ENCODE results near the gene DPYSL5. TPM values are rescaled to one million over a fixed set of nuclear protein-coding genes. Genes with fewer than 3 reads are reported as not detected.

DPYSL5 gene
- total and polyA plus RNA-seq, 2 experiments from 2014 or later: 0.21 to 0.63 TPM

GRCh38 chr2:26903676-26904075 lies 55.7 kb downstream of the DPYSL5 start:
- Histone ChIP-seq H3K27ac (no peak overlapping the region), H3K79me2 (no peaks in the 10 kb centered on the region), H3K36me3 (replicated peaks; ENCODE audit: insufficient read depth, low read depth) (no peaks in the 10 kb centered on the region), H3K9me3 (ENCODE audit: low read depth) (no peaks in the 10 kb centered on the region), H3K9me2 (replicated peaks; ENCODE audit: insufficient read depth) (no peaks in the 10 kb centered on the region), H3K4me1 (ENCODE audit: insufficient read depth) (no peaks in the 10 kb centered on the region), H4K20me1 (ENCODE audit: insufficient read depth, poor library complexity, severe bottlenecking) (no peaks in the 10 kb centered on the region), H3K4me3 (no peak overlapping the region), H3K4me2 (no peak overlapping the region), H2AFZ (no peak overlapping the region), H3K27me3 (no peaks in the 10 kb centered on the region)
- no peak for TF ChIP-seq CTCF (IDR thresholded peaks at IDR 0.05; ENCODE audit: poor library complexity)
- TF ChIP-seq EZH2 (IDR thresholded peaks at IDR 0.05; ENCODE audit: borderline replicate concordance): no peak
- TF ChIP-seq EZH2phosphoT487 (IDR thresholded peaks at IDR 0.05; ENCODE audit: low read depth, severe bottlenecking, unreplicated experiment): no peak
- no peak for DNase-seq (ENCODE audit: low spot score)
- WGBS (ENCODE audit: low lambda C conversion rate, missing lambda C conversion rate): 94% methylated on average over 4 of the region's 5 CpGs

GRCh38 chr2:26904839-26905238 lies 56.9 kb downstream of the DPYSL5 start:
- 95% methylated on average over 2 of the region's 2 CpGs for WGBS (ENCODE audit: low lambda C conversion rate, missing lambda C conversion rate)
- no peak overlapping the region for H2AFZ ChIP-seq
- H3K9me3 ChIP-seq (ENCODE audit: low read depth): no peaks in the 10 kb centered on the region
- H3K4me1 ChIP-seq (ENCODE audit: insufficient read depth): no peaks in the 10 kb centered on the region
- H3K36me3 ChIP-seq (replicated peaks; ENCODE audit: insufficient read depth, low read depth): no peaks in the 10 kb centered on the region
- H3K79me2 ChIP-seq: no peaks in the 10 kb centered on the region
- no peak for DNase-seq (ENCODE audit: low spot score)
- no peaks in the 10 kb centered on the region for H3K9me2 ChIP-seq (replicated peaks; ENCODE audit: insufficient read depth)
- H3K27me3 ChIP-seq: no peaks in the 10 kb centered on the region
- no peak overlapping the region for H3K4me3 ChIP-seq
- TF ChIP-seq CTCF (IDR thresholded peaks at IDR 0.05; ENCODE audit: poor library complexity) (no peak), EZH2 (IDR thresholded peaks at IDR 0.05; ENCODE audit: borderline replicate concordance) (no peak), EZH2phosphoT487 (IDR thresholded peaks at IDR 0.05; ENCODE audit: low read depth, severe bottlenecking, unreplicated experiment) (no peak)
- no peaks in the 10 kb centered on the region for H4K20me1 ChIP-seq (ENCODE audit: insufficient read depth, poor library complexity, severe bottlenecking)
- H3K27ac ChIP-seq: no peak overlapping the region
- no peak overlapping the region for H3K4me2 ChIP-seq

- H2AFZ ChIP-seq: no peak overlapping the region
- H3K9me2 ChIP-seq (replicated peaks; ENCODE audit: insufficient read depth): no peaks in the 10 kb centered on the region
- no peak for DNase-seq (ENCODE audit: low spot score)
- H3K27ac ChIP-seq: no peak overlapping the region
- no peaks in the 10 kb centered on the region for H3K36me3 ChIP-seq (replicated peaks; ENCODE audit: insufficient read depth, low read depth)
- H3K79me2 ChIP-seq: no peaks in the 10 kb centered on the region
- 89% methylated on average over 12 of the region's 12 CpGs for WGBS (ENCODE audit: low lambda C conversion rate, missing lambda C conversion rate)
- H4K20me1 ChIP-seq (ENCODE audit: insufficient read depth, poor library complexity, severe bottlenecking): no peaks in the 10 kb centered on the region
- no peak for TF ChIP-seq EZH2 (IDR thresholded peaks at IDR 0.05; ENCODE audit: borderline replicate concordance)
- TF ChIP-seq EZH2phosphoT487 (IDR thresholded peaks at IDR 0.05; ENCODE audit: low read depth, severe bottlenecking, unreplicated experiment): no peak
- no peak for TF ChIP-seq CTCF (IDR thresholded peaks at IDR 0.05; ENCODE audit: poor library complexity)
- H3K27me3 ChIP-seq: no peaks in the 10 kb centered on the region
- H3K4me3 ChIP-seq: no peak overlapping the region
- H3K4me2 ChIP-seq: no peak overlapping the region
- no peaks in the 10 kb centered on the region for H3K9me3 ChIP-seq (ENCODE audit: low read depth)
- no peaks in the 10 kb centered on the region for H3K4me1 ChIP-seq (ENCODE audit: insufficient read depth)
Observed at GRCh38 chr2:26905341-26906198, 57.6 kb downstream of the DPYSL5 start.
